HL-60/S4 treated with phorbol 12-myristate 13-acetate at 8.2 ng/mL for 4 days and 3 days (cell line): ENCODE results near the gene IL11RA.
"Not testable (repeated sequence)": the region's sequence is repeated elsewhere in the genome, so short reads cannot be mapped to it uniquely, and the experiment has no call there.

ENCODE experiments used
- in situ Hi-C: fragments of 300-500 bp; cut with MboI; formaldehyde crosslinking; loops from 2 replicates; pipeline ENCODE4 v1.15.0; 2022; ENCODE audit warnings: low sequenced_read_pairs

The IL11RA gene

GRCh38 chr9:34628656-34629490 is 23.1 kb upstream of the IL11RA start, which contains the start of gene ARID3C:
TSS of gene ARID3C (minus strand) at chr9:34629066. CDS start at chr9:34628014, 1,052 bp downstream.
- in situ Hi-C loops = no loop called here

GRCh38 chr9:34629491-34629808 is 22.5 kb upstream of the IL11RA start:
- in situ Hi-C loops = no loop called here

- in situ Hi-C loops = no loop called here
Observed at GRCh38 chr9:34630402-34631154, 21.4 kb upstream of the IL11RA start.

- in situ Hi-C loops = no loop called here
Observed at GRCh38 chr9:34633166-34633565, 18.8 kb upstream of the IL11RA start.

DNA sequence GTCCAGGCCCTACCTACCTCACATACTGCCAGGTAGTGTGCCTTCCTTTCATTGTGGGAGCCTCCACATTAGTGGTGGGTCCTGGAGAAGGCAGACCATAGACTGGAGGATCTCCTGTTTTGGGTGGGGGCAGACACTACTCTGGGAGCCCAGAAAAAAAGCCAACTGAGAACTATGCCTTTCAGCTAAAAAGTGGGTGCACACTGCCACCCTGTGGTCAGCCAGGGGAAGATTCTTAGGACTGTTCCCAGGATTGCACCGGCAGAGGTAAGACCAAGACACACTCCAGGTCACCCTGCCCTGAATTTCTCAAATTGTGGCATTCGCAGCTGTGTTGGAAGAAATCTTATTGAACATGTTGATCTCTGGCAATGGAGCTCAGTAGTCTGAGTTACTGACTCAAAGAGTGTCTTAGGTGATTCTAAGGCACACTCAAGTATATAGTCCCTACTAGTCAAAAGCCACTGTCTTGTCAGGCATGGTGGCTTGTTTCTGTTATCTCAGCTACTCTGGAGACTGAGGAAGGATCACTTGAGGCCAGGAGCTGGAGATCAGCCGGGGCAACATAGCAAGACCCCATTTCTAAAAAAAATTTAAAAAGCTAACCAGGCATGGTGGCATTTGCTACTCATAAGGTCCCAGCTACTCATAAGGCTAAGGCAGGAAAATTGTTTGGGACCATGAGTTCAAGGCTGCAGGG is 18.0 kb upstream of the IL11RA start:
- in situ Hi-C loops = no loop called here

DNA sequence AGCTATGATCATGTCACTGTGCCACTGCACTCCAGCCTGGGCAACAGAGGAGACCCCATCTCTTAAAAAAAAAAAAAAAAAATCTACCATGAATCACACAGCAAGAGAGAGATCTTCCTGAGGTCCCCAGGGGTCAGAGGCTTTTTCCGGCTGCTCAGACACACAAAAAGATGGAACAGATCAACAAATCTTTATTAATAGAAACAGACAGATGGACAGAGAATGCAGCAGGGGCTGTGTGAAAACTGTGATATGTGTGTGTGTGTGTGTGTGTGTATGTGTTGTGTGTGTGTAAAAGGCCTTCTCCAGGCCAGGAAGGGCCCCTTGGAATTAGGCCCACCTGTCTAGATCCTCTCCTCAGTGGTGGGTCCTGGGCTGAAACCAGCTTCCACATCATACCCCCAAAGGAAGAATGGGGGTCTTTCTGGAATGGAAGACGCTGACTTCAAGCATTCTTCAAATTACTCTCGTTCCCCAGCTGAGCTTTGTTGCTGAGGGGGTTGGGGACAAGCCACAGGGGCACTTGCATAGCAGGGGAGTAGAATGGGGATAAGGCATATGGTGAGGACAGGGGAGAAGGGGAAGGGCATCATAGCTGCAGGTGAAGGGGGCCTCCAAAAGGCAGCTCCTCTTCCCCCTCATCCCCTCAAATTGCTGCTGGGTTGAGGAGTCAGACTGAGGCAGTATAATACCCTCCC is 17.3 kb upstream of the IL11RA start:
- in situ Hi-C loops = no loop called here

DNA sequence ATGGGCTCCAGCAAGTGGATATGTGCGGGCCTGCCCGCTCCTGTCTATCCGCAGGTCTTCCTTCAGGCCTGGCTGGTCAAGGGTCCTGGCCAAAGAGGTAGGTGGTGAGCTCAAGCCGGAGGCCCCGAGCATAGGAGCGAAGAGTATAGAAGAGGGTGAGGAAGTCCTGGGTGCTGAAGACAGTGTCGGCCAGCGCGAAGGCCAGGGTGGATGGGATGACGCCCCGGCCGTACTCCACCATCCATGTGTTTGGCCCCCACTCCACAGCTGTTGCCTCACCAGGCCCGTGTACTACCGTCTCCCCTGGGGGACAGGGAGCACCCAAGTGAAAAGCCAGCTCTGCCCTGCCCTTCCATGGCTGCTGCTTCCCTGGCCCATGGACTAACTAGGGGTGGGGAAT is 16.4 kb upstream of the IL11RA start:
- in situ Hi-C loops = no loop called here

GRCh38 chr9:34636791-34637355 is 15.1 kb upstream of the IL11RA start:
- in situ Hi-C loops = no loop called here

GRCh38 chr9:34637356-34638137 is 14.4 kb upstream of the IL11RA start, which contains the start of gene SIGMAR1:
TSS of gene SIGMAR1 (minus strand) at chr9:34637787. CDS start at chr9:34637697, 90 bp downstream.
- in situ Hi-C loops = no loop called here

- in situ Hi-C loops = no loop called here
Observed at GRCh38 chr9:34638138-34638445, 13.9 kb upstream of the IL11RA start.

- in situ Hi-C loops = not testable (repeated sequence)
Observed at GRCh38 chr9:34639322-34639721, 12.7 kb upstream of the IL11RA start.

- in situ Hi-C loops = no loop called here
Observed at GRCh38 chr9:34642679-34643078, 9.3 kb upstream of the IL11RA start.

- in situ Hi-C loops = no loop called here
Observed at GRCh38 chr9:34644766-34645314, 7.1 kb upstream of the IL11RA start.

DNA sequence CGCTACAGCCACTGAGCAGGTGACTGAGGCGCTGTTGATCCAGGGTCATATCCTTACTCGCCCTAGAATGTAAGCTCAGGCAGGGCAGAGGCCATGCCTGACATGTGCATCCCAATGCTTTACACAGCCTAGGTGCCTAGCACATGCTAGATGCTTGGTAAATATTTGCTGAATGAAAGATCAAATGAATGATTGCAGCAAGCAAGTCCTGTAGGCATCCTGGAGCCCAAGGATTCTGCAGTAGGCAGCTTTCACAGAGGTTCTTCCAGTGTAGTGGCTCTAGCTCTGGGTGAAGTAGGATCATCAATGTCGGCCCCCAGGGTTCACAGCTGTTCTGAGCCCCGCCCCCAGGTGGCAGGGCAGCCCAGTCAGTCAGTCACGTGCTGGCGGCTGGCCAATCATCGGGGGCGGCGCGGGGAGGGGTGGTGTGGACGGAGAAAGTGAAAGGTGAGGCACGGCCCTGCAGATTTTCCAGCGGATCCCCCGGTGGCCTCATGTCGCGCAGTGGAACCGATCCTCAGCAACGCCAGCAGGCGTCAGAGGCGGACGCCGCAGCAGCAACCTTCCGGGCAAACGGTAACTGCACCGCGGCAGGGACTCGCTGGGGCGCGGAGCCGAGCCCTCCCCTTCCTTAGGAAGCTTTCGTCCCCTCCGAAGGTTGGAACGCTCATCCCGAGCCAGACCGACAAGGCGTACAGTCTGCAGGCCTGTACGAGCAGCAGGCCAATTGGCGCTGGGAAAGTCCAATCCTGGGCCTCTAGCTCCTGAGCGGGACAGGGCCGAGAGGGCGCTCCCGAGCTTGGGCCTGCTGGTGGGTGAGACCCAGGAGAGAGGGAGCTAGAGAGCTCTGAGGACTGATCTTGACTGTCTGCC is 5.5 kb upstream of the IL11RA start, which contains the start of gene GALT:
Gene GALT (plus strand): TSS at position 465 of the 873 bp plus-strand sequence. CDS start 30 bp downstream, at position 495.
- in situ Hi-C loops = no loop called here

- in situ Hi-C loops = no loop called here
Observed at GRCh38 chr9:34647084-34647403, 4.9 kb upstream of the IL11RA start.

DNA sequence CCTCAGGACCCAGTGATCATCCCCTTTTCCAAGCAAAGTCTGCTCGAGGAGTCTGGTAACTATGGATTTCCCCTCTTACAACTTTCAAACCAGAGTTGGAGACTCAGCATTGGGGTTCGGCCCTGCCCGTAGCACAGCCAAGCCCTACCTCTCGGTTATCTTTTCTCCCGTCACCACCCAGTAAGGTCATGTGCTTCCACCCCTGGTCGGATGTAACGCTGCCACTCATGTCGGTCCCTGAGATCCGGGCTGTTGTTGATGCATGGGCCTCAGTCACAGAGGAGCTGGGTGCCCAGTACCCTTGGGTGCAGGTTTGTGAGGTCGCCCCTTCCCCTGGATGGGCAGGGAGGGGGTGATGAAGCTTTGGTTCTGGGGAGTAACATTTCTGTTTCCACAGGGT is 4.3 kb upstream of the IL11RA start:
- in situ Hi-C loops = no loop called here

DNA sequence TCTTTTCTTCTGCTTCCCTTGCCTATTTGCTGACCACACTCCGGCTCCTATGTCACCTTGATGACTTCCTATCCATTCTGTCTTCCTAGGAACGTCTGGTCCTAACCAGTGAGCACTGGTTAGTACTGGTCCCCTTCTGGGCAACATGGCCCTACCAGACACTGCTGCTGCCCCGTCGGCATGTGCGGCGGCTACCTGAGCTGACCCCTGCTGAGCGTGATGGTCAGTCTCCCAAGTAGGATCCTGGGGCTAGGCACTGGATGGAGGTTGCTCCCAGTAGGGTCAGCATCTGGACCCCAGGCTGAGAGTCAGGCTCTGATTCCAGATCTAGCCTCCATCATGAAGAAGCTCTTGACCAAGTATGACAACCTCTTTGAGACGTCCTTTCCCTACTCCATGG is 3.3 kb upstream of the IL11RA start:
- in situ Hi-C loops = no loop called here

DNA sequence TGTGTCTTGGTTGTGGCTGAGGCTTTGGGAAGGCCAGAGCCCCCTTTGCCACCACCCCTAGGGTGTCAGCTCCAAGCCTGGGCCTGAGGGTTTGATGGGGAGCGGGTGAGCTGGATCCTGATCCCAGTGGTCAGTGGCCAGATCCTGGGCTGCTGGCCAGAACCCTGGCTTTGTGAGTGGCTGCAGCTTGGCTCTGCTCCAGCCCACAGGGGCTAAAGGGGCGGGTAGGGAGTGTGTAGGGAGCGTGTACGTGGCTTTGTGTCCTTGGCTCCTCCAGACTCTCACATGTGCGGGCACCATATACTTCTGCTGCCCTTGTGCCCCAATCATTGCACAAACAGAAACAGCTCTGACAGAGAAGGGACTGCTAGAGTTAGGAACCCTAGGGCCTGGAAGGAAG is 1.2 kb upstream of the IL11RA start:
- in situ Hi-C loops = loop anchor here (25.0 kb wide), 1 partner anchor 461 kb away; the partner anchor contains the start of genes ATOSB and STOML2

DNA sequence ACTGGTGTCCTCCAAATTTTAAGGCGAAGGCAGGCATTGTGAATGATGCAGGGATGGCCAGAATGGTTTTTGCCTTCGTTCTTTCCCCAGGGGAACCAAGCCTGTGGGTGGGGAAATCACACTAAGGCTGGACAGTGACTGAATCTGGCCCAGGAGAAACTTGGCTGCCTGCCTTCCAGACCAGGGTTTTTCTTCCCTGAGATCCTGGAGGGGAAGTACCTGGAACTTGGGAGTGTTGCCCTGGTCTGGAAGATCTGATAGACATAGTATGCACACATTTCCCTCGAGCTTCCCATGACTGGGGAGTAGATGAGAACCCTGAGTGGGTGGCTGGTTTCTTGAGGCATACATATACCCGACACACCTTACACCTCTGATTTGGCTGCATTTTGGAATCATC is 664 bp upstream of the IL11RA start:
- in situ Hi-C loops = loop anchor here (25.0 kb wide), 1 partner anchor 461 kb away; the partner anchor contains the start of genes ATOSB and STOML2
